ENCODE results near the gene CUX1.

DNA sequence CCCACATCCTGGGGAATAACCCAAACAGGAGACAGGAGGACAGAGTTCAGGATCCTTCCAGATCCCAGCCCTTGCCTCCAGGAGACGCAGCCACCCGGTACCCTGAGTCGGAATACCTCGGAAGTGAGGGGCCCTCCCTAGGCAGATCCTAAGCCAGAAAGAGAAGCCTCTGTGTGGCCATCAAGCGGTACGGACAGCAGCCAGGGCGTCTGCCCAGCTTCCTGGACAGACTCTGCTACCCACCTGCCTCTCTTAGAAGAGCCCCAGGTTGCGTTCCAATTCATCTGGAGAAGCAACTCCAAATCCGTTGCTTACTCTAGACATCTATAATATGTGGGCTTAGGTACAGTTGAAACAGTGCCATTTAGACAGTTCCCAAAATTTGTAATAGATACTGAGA is 249.1 kb downstream of the CUX1 start:
- TF ChIP-seq POLR2A (IDR thresholded peaks at IDR 0.05) (no peak), CTCF (IDR thresholded peaks at IDR 0.05) (no peak)

All from ovary (tissue), 3 donors.